NCI-H1092 (cell line): ENCODE results near the gene ZNHIT2.

Experiments used
- DNase-seq: peaks from one replicate; lab custom pipeline; 2025; lab: John Stamatoyannopoulos, UW

ZNHIT2 gene

GRCh38 chr11:65134240-65134951 lies 16.9 kb upstream of the ZNHIT2 start, which contains the start of gene SYVN1:
Gene SYVN1, minus strand, starts transcription at chr11:65134519. Its CDS starts 918 bp downstream, at chr11:65133601.
- DNase-seq: peak; percentile 93

GRCh38 chr11:65133724-65134123 lies 16.2 kb upstream of the ZNHIT2 start:
- DNase-seq: no peak

- no peak for DNase-seq
Observed at GRCh38 chr11:65132988-65133700, 15.6 kb upstream of the ZNHIT2 start.

GRCh38 chr11:65132238-65132987 lies 14.9 kb upstream of the ZNHIT2 start:
- no peak for DNase-seq

GRCh38 chr11:65131895-65132237 lies 14.4 kb upstream of the ZNHIT2 start:
- DNase-seq: no peak

GRCh38 chr11:65131417-65131776 lies 13.9 kb upstream of the ZNHIT2 start:
- DNase-seq: no peak

GRCh38 chr11:65130631-65131416 lies 13.3 kb upstream of the ZNHIT2 start:
- DNase-seq: no peak

GRCh38 chr11:65129649-65130441 lies 12.3 kb upstream of the ZNHIT2 start:
- no peak for DNase-seq

- DNase-seq: no peak
Observed at GRCh38 chr11:65128182-65129145, 11.0 kb upstream of the ZNHIT2 start.

GRCh38 chr11:65127473-65128181 lies 10.1 kb upstream of the ZNHIT2 start:
- DNase-seq: no peak

- DNase-seq: no peak
Observed at GRCh38 chr11:65126624-65127274, 9.2 kb upstream of the ZNHIT2 start.

- no peak for DNase-seq
Observed at GRCh38 chr11:65125197-65126056, 7.9 kb upstream of the ZNHIT2 start.

- DNase-seq: no peak
Observed at GRCh38 chr11:65124480-65125196, 7.1 kb upstream of the ZNHIT2 start.

- DNase-seq: peak; percentile 99
Observed at GRCh38 chr11:65121865-65122696, 4.6 kb upstream of the ZNHIT2 start, which contains the start of the genes FAU and MRPL49. Gene FAU, minus strand, starts transcription at chr11:65122134. Its CDS starts 321 bp downstream, at chr11:65121813. Gene MRPL49, plus strand, starts transcription at chr11:65122321. Its CDS starts 26 bp downstream, at chr11:65122347.

GRCh38 chr11:65121447-65121864 lies 4.0 kb upstream of the ZNHIT2 start:
- DNase-seq: no peak

GRCh38 chr11:65120831-65121230 lies 3.3 kb upstream of the ZNHIT2 start:
- no peak for DNase-seq
